Cardiac muscle cell (in vitro differentiated cells and primary cell): Measurements from ENCODE around the gene ESRP2. TPM values are rescaled to one million over a fixed set of nuclear protein-coding genes. Genes with fewer than 3 reads are reported as not detected.
A peak's percentile ranks its signal among the peaks of the same experiment; 100 is the strongest.

ENCODE experiments used
- DNase-seq, 2 donors: peaks; one replicate each; pipeline versions ENCODE4 v3.0.0 to v3.0.0-alpha.2; 2010 to 2017; ENCODE audit warnings: low read depth in 1 of 2, low spot score in 1 of 2
- H3K27ac ChIP-seq: fragments of 200-600 bp; sonication (generic); 2 replicates; pipeline ENCODE4 v1.5.1; 2016
- H3K27me3 ChIP-seq: fragments of 200-600 bp; sonication (generic); 2 replicates; pipeline ENCODE4 v1.6.0; 2016; ENCODE audit warnings: control low read depth
- H3K36me3 ChIP-seq: fragments of 200-600 bp; sonication (generic); 2 replicates; pipeline ENCODE4 v1.5.1; 2016; ENCODE audit warnings: control low read depth
- H3K4me1 ChIP-seq: fragments of 200-600 bp; sonication (generic); 2 replicates; pipeline ENCODE4 v1.8.1; 2017; ENCODE audit warnings: low read depth, mild to moderate bottlenecking, mixed run types
- H3K4me3 ChIP-seq: fragments of 200-600 bp; sonication (generic); 2 replicates; pipeline ENCODE4 v1.5.1; 2016; ENCODE audit warnings: mild to moderate bottlenecking
- H3K9me3 ChIP-seq: fragments of 200-600 bp; sonication (generic); 2 replicates; pipeline ENCODE4 v1.5.1; 2017; ENCODE audit warnings: low read depth, mild to moderate bottlenecking, control low read depth
- polyA plus RNA-seq: library from polyadenylated mRNA; unstranded; fragments of >200 nt; fragmentation: Nextera tagmentation; extraction: Ambion mirVana; gene quantifications from 2 replicates; pipeline ENCODE4 v1.2.1, GENCODE V29; 2016
- total RNA-seq: library from RNA; depleted of rRNA; stranded (reverse); fragments of >200 nt; gene quantifications from 2 replicates; pipeline ENCODE4 v1.2.3, GENCODE V29; 2016
- TF ChIP-seq, protein P1 (sequence below): IDR thresholded peaks from 2 replicates; pipeline ENCODE4 v1.5.1; 2012; ENCODE audit warnings: low read depth, mild to moderate bottlenecking, low read length

ESRP2 gene
- total RNA-seq = 0.60 and 2.8 TPM in 2 replicates
- 1.8 and 3.1 TPM in 2 replicates for polyA plus RNA-seq

DNA sequence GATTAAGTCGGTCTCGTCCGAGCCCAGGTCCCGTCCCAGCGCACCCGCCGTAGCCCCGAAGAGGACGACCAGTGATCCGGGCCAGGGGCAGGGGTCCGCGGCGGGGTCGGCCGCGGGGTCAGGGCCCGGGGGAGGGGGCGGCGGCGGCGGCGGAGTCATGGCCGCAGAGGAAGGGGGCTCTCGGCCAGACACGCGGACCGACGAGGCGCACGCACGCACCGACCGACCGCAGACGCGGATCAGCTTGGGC is at the start of gene ESRP2:
Gene ESRP2, minus strand, starts transcription at position 241 of the 250 bp plus-strand sequence. Its CDS starts 82 bp downstream, at position 159.
- no peak for DNase-seq
- Histone ChIP-seq H3K4me1 (peaks cover 13% of the 10 kb centered on the region), H3K27ac (no peak within 1 kb of the TSS), H3K4me3 (peak within 1 kb of the TSS; percentile 38), H3K9me3 (no peaks in the 10 kb centered on the region), H3K36me3 (no peaks in the 10 kb centered on the region), H3K27me3 (peaks cover 39% of the 10 kb centered on the region)
- TF ChIP-seq, protein P1, sequence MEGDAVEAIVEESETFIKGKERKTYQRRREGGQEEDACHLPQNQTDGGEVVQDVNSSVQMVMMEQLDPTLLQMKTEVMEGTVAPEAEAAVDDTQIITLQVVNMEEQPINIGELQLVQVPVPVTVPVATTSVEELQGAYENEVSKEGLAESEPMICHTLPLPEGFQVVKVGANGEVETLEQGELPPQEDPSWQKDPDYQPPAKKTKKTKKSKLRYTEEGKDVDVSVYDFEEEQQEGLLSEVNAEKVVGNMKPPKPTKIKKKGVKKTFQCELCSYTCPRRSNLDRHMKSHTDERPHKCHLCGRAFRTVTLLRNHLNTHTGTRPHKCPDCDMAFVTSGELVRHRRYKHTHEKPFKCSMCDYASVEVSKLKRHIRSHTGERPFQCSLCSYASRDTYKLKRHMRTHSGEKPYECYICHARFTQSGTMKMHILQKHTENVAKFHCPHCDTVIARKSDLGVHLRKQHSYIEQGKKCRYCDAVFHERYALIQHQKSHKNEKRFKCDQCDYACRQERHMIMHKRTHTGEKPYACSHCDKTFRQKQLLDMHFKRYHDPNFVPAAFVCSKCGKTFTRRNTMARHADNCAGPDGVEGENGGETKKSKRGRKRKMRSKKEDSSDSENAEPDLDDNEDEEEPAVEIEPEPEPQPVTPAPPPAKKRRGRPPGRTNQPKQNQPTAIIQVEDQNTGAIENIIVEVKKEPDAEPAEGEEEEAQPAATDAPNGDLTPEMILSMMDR = no peak

DNA sequence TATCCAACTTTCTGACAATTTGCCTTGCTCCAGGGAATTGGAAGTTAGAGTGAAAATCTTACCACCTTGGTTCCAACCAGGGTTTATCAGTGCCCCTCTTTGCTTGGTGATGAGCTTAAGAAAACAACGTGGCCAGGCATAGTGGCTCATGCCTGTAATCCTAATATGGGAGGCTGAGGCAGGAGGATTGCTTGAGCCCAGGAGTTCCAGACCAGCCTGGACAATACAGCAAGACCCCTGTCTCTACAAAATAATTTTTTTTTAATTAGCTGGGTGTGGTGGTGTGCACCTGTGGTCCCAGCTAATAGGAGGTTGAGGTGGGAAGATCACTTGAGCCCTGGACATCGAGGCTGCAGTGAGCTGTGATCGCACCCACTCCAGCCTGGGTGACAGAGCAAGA is 49.8 kb upstream of the ESRP2 start:
- no peaks in the 10 kb centered on the region for H3K36me3 ChIP-seq
- H3K9me3 ChIP-seq = no peaks in the 10 kb centered on the region

DNA sequence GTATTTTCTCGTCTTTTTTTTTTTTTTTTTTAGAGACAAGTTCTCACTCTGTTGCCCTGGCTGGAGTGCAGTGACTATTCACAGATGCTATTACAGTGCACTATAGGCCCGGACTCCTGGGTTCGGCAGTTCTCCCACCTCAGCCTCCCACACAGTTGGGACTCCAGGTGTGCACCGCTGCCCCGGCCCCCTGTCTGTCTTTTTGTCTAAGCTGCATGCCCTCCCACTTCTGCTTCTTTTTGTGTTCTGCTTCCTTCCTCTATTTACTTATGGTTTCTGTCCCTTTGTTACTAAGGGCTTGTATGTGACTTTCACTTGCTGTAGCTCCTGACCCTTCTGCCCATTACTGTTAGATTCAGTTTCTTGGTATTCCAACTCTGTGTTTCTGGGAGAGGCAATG is 48.9 kb upstream of the ESRP2 start:
- Histone ChIP-seq H3K27me3 (no peaks in the 10 kb centered on the region), H3K36me3 (no peaks in the 10 kb centered on the region), H3K9me3 (no peaks in the 10 kb centered on the region), H3K4me1 (peaks cover 14% of the 10 kb centered on the region), H3K4me3 (no peak overlapping the region), H3K27ac (no peak overlapping the region)
- TF ChIP-seq, protein P1 = no peak
- DNase-seq = no peak

More for the DNA sequence above, 49.8 kb upstream of the ESRP2 start:
- no peak for DNase-seq
- Histone ChIP-seq H3K27ac (no peak overlapping the region), H3K27me3 (no peaks in the 10 kb centered on the region), H3K4me1 (peaks cover 14% of the 10 kb centered on the region), H3K4me3 (no peak overlapping the region)
- TF ChIP-seq, protein P1 = no peak

DNA sequence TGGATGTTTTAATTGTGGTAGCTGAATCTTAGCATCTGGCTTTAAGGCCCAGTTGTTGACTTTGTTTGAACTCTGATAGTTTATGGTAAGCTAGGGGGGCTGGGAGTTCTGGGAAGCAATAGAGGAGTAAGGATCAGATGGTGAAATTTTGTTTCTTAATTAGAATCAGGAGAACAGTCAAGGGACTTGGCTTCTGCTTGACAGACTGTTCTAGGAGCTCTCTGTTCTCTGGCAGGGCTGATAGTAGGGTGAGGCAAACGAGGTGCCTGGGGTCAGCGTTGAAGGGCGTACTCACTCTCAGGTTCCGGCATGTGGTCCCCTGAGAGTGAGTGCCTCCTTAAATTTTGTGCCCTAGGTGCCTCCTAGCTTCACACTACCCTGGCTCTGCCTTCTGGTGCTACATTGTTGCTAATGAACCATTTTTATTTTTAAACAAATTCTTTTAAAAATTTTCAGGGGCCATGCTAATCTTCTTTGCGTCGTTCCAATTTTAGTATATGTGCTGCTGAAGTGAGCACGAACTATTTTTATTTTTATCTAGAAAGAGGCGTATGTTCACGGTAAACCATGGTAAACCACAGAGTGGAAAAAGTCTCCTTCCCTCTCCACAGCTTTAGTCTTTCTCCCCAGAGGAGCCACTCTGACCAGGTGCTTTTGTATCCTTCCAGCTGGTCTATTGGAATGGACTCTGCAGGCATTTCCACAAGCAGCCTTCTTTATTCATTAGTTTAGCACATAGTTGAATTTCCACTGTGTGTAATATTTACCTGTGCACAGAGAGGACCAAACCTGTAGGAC is 48.1 kb upstream of the ESRP2 start:
- H3K4me1 ChIP-seq = peaks cover 14% of the 10 kb centered on the region
- peak overlapping the region; percentile 71 for H3K27ac ChIP-seq
- H3K9me3 ChIP-seq = no peaks in the 10 kb centered on the region
- H3K36me3 ChIP-seq = no peaks in the 10 kb centered on the region
- TF ChIP-seq, protein P1 = no peak
- peak in 1 of 2 donors; percentile 18 for DNase-seq
- no peaks in the 10 kb centered on the region for H3K27me3 ChIP-seq
- H3K4me3 ChIP-seq = no peak overlapping the region

DNA sequence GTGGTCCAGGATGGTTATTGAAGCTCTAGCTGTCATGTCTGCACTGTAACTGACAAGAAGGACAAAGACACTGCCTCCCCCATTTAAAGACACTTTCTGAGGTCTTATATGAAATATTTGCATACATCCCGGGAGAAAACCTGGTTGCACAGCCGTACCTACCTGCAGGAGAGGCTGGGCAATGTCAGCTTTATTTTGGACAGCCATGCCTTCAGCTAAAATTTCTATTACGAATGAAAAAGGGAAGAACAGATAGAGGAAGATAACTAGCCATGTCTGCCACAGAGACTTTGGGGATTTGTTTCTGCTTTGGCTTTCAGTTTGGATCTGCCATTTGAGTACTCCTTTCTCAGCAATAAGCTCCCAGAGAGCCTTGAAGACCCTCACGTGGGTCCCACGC is 47.4 kb upstream of the ESRP2 start:
- TF ChIP-seq, protein P1 = no peak
- DNase-seq = no peak
- H3K36me3 ChIP-seq = no peaks in the 10 kb centered on the region
- H3K27me3 ChIP-seq = no peaks in the 10 kb centered on the region
- H3K27ac ChIP-seq = peak overlapping the region; percentile 71
- no peaks in the 10 kb centered on the region for H3K9me3 ChIP-seq
- peaks cover 14% of the 10 kb centered on the region for H3K4me1 ChIP-seq
- no peak overlapping the region for H3K4me3 ChIP-seq
